Activated CD4-positive, alpha-beta T cell treated with anti-CD3 and anti-CD28 coated beads, Interleukin-2, amount 10 ng/mL, durations not matched to agents 24 days and 14 days (primary cell): ENCODE measurements around the gene EVC. TPM values are rescaled to one million over a fixed set of nuclear protein-coding genes. Genes with fewer than 3 reads are reported as not detected.
A peak's percentile ranks its signal among the peaks of the same experiment; 100 is the strongest.

Source experiments
- DNase-seq: peaks from one replicate; pipeline ENCODE4 v3.0.0; 2022
- H3K27ac Mint-ChIP-seq: one replicate; pipeline ENCODE4 v1.8.0; 2022; ENCODE audit warnings: mild to moderate bottlenecking, mixed read lengths
- H3K27me3 Mint-ChIP-seq: one replicate; pipeline ENCODE4 v1.8.0; 2022; ENCODE audit warnings: mixed read lengths
- H3K36me3 Mint-ChIP-seq: one replicate; pipeline ENCODE4 v1.8.0; 2022; ENCODE audit warnings: low read depth, mild to moderate bottlenecking, mixed read lengths
- H3K4me1 Mint-ChIP-seq: one replicate; pipeline ENCODE4 v1.8.0; 2021; ENCODE audit warnings: mixed read lengths
- H3K4me3 Mint-ChIP-seq: one replicate; pipeline ENCODE4 v1.8.0; 2022; ENCODE audit warnings: mild to moderate bottlenecking, moderate library complexity, mixed read lengths
- H3K9me3 Mint-ChIP-seq: one replicate; pipeline ENCODE4 v1.8.0; 2021; ENCODE audit warnings: mixed read lengths
- intact Hi-C: fragments of 100-400 bp; cut with micrococcal nuclease; formaldehyde crosslinking; loops from one replicate; pipeline ENCODE4 v1.15.1; 2023
- total RNA-seq: library from RNA; stranded (reverse); gene quantifications from 2 replicates; pipeline ENCODE4 v1.2.3, GENCODE V29; 2022

The EVC gene
- total RNA-seq, 1 donor from 2014 or later = 1.9 TPM

- no peak overlapping the region for H3K4me3 Mint-ChIP-seq
- no peaks in the 10 kb centered on the region for H3K27me3 Mint-ChIP-seq
- H3K36me3 Mint-ChIP-seq = no peaks in the 10 kb centered on the region
- no peaks in the 10 kb centered on the region for H3K9me3 Mint-ChIP-seq
- DNase-seq = no peak
- no peaks in the 10 kb centered on the region for H3K4me1 Mint-ChIP-seq
- H3K27ac Mint-ChIP-seq = no peak overlapping the region
- intact Hi-C loops = no loop called here
Observed at GRCh38 chr4:5750946-5751665, 40.1 kb downstream of the EVC start.

DNA sequence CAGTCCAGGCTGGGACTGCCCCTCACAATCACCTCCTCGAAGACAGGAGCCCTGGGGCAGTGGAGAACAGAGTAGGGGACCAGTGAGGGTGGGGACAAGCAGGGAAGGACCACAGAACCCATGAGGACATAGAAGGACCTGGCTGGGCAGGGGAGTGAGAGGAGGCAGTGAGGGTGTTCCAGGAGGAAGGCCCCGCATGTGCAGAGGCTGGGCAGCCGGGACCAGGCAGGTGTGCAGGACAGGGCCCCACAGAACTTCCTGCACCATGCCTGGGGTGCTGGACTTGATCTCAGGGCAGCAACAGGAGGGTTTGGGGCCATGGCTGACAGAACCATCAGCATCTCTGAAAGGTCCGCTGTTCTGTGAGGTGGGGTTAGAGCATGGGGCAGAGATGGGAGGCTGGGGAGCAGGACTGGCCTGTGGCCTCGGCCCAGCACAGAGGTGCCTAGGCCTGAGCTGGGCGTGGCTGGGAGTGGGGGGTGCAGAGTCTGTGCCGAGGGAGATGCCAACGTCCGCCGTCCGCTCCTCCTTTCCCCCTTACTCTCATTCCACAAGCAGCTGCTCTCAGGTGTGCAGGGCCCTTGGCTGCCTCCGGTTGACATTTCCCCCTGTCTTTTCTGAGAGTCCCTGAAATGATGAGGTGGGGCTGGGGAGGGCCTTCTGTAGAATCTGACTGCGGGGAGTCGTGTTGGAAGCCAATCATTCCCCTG lies 40.8 kb downstream of the EVC start:
- no peak for DNase-seq
- H3K27me3 Mint-ChIP-seq = no peaks in the 10 kb centered on the region
- no peaks in the 10 kb centered on the region for H3K4me1 Mint-ChIP-seq
- no peaks in the 10 kb centered on the region for H3K36me3 Mint-ChIP-seq
- no peak overlapping the region for H3K4me3 Mint-ChIP-seq
- H3K27ac Mint-ChIP-seq = no peak overlapping the region
- intact Hi-C loops = no loop called here
- H3K9me3 Mint-ChIP-seq = no peaks in the 10 kb centered on the region

- Mint-ChIP-seq H3K9me3 (no peaks in the 10 kb centered on the region), H3K27me3 (no peaks in the 10 kb centered on the region), H3K27ac (no peak overlapping the region), H3K4me3 (no peak overlapping the region), H3K4me1 (no peaks in the 10 kb centered on the region), H3K36me3 (no peaks in the 10 kb centered on the region)
- no peak for DNase-seq
- intact Hi-C loops = no loop called here
Observed at GRCh38 chr4:5752376-5753184, 41.6 kb downstream of the EVC start.

DNA sequence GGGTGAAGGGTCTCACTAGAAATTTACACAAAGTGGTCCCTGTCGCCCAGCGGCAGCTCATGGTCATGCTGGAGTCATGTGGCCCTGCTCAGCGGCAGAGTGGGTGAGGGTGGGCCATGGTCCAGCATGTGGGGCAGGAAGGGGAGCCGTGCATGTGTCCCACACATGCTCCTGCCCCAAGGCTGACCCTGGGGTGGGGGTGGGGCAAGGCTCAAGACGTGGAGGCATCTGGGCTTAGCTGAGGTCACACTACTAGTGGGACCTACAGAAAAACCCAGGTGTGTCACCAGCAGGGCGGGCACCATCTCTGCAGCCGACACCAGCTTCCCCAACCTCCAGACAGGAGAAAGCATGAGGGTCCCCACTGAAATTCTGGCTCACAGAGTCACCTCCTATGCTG lies 42.4 kb downstream of the EVC start:
- no peak for DNase-seq
- H3K27ac Mint-ChIP-seq = no peak overlapping the region
- H3K36me3 Mint-ChIP-seq = no peaks in the 10 kb centered on the region
- H3K4me3 Mint-ChIP-seq = no peak overlapping the region
- intact Hi-C loops = no loop called here
- no peaks in the 10 kb centered on the region for H3K27me3 Mint-ChIP-seq
- H3K4me1 Mint-ChIP-seq = no peaks in the 10 kb centered on the region
- no peaks in the 10 kb centered on the region for H3K9me3 Mint-ChIP-seq

DNA sequence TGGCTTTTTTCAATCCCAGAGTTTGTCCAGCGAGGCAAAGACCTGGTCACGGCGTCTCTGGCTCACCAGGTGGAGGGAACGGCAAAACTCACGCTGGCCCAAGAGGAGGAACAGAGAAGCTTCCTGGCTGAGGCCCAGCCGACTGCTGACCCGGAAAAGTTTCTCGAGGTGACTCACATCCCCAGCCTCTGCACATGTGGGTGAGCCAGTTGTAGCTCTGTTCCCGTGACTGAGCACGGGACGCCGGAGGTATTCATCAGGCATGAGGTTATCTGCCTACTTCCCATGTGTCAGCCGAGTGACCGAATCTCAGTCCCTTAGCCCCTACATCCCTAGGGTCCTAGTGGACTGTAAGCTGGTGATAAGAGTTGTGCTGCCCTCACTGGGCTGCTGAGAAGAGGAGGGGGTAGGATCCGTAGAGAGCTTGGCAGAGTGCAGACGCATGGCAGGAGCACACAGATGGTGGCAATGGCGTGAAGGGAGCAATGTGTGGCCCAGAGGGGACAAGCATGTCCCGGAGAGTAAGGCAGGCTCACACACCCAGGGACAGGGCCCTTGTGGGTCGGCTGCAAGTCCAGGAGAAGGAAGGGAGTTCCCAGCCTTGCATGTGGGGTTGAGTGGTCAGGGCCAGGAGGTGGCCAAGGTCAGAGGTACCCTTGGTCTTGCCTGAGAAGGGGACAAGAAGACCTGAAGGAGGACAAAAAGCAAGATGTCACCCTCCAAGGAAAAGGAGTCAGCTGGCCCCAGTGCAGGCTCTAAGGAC lies 42.9 kb downstream of the EVC start:
- intact Hi-C loops = no loop called here
- H3K4me1 Mint-ChIP-seq = peaks cover 4% of the 10 kb centered on the region
- no peaks in the 10 kb centered on the region for H3K9me3 Mint-ChIP-seq
- no peak overlapping the region for H3K27ac Mint-ChIP-seq
- H3K27me3 Mint-ChIP-seq = no peaks in the 10 kb centered on the region
- no peaks in the 10 kb centered on the region for H3K36me3 Mint-ChIP-seq
- no peak overlapping the region for H3K4me3 Mint-ChIP-seq
- no peak for DNase-seq

DNA sequence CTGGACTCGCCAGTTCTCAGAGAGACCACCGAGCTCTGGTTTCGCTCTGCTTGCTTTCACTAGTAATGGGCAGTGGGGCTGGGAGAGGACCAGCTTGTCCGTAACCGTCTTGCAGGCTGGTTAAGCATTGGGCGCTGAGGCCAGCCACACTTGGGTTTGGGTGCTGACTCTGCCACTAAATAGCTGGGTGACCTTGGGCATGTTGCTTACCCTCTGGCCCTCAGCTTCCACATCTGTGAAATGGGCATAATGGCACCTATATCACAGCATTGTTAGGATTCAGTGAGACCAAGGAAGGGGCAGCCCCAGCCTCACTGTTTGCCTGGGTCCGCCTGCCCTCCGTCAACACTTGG lies 43.5 kb downstream of the EVC start:
- Mint-ChIP-seq H3K27me3 (no peaks in the 10 kb centered on the region), H3K36me3 (no peaks in the 10 kb centered on the region), H3K4me3 (no peak overlapping the region), H3K9me3 (no peaks in the 10 kb centered on the region), H3K27ac (no peak overlapping the region), H3K4me1 (peaks cover 5% of the 10 kb centered on the region)
- no peak for DNase-seq
- intact Hi-C loops = no loop called here

GRCh38 chr4:5755161-5755560 lies 44.2 kb downstream of the EVC start:
- DNase-seq = no peak
- Mint-ChIP-seq H3K4me1 (peaks cover 5% of the 10 kb centered on the region), H3K27me3 (no peaks in the 10 kb centered on the region), H3K27ac (no peak overlapping the region), H3K4me3 (no peak overlapping the region), H3K36me3 (no peaks in the 10 kb centered on the region), H3K9me3 (no peaks in the 10 kb centered on the region)
- intact Hi-C loops = no loop called here

DNA sequence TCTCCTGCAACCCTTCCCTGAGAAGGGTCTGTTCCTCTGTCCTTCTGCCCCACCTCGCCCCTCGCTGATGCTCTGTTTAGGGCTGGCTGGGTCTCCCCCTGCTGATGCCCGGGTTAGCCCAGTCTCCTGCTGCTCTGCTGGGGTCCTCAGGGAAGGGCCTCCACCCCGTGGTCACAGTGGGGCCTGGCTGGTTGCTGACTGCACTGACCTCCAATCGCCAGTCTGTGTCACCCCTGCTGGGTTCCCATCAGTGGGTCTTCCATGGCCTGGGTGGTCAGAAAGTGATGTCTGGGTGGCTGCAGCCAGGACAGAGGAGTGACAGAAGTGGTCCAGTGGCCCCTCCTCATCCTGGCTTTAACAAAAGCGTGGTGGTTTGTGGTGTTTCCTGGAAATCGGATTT lies 44.7 kb downstream of the EVC start:
- Mint-ChIP-seq H3K36me3 (no peaks in the 10 kb centered on the region), H3K4me1 (peaks cover 5% of the 10 kb centered on the region), H3K4me3 (no peak overlapping the region), H3K27me3 (no peaks in the 10 kb centered on the region), H3K27ac (no peak overlapping the region), H3K9me3 (no peaks in the 10 kb centered on the region)
- intact Hi-C loops = no loop called here
- DNase-seq = no peak

GRCh38 chr4:5756271-5756670 lies 45.3 kb downstream of the EVC start:
- H3K4me3 Mint-ChIP-seq = no peak overlapping the region
- peaks cover 5% of the 10 kb centered on the region for H3K4me1 Mint-ChIP-seq
- H3K27me3 Mint-ChIP-seq = no peaks in the 10 kb centered on the region
- no peak for DNase-seq
- H3K9me3 Mint-ChIP-seq = no peaks in the 10 kb centered on the region
- no peaks in the 10 kb centered on the region for H3K36me3 Mint-ChIP-seq
- no peak overlapping the region for H3K27ac Mint-ChIP-seq
- intact Hi-C loops = no loop called here

DNA sequence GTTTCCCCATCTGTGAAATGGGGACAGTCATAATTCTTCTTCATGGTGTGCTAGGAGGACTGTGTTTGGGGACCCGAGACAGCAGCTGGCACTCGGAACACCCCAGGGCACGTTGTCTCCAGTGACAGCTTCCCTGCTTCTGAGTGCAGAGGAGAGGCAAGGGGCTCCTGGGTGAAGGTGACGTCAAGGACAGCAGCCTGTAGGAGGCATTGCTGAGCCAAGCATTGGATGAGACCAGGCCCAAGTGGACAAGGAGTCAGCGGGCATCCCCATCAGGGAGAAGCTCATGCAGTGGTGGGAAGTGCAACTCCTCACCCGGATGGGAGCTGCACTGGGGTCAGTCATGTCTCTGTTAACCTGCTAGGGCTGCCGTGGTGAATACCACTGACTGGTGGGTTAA lies 46.1 kb downstream of the EVC start:
- no peaks in the 10 kb centered on the region for H3K27me3 Mint-ChIP-seq
- intact Hi-C loops = no loop called here

GRCh38 chr4:5757536-5757935 lies 46.5 kb downstream of the EVC start:
- Mint-ChIP-seq H3K36me3 (no peaks in the 10 kb centered on the region), H3K4me1 (peaks cover 5% of the 10 kb centered on the region), H3K27ac (no peak overlapping the region), H3K4me3 (no peak overlapping the region), H3K27me3 (no peaks in the 10 kb centered on the region), H3K9me3 (no peaks in the 10 kb centered on the region)
- intact Hi-C loops = no loop called here
- DNase-seq = no peak

More for the DNA sequence above, 46.1 kb downstream of the EVC start:
- peaks cover 5% of the 10 kb centered on the region for H3K4me1 Mint-ChIP-seq
- no peaks in the 10 kb centered on the region for H3K9me3 Mint-ChIP-seq
- no peak overlapping the region for H3K4me3 Mint-ChIP-seq
- no peak overlapping the region for H3K27ac Mint-ChIP-seq
- H3K36me3 Mint-ChIP-seq = no peaks in the 10 kb centered on the region
- DNase-seq = no peak

DNA sequence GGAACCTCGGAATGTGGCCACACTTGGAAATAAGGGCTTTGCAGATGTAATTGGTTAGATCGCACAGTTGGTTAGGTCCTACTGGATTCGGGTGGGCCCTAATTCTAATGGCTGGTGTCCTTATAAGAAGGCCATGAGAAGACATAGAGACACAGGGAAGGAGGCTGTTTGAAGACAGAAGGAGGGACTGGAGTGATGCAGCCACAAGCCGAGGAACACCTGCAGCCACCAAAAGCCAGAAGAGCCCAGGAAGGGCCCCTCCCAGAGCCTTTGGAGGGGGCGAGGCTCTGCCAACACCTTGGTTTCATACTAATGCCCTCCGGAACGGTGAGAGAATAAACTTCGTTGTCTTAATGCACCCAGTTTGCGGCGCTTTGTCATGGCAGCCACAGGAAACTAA lies 47.0 kb downstream of the EVC start:
- no peaks in the 10 kb centered on the region for H3K9me3 Mint-ChIP-seq
- H3K36me3 Mint-ChIP-seq = no peaks in the 10 kb centered on the region
- peak overlapping the region; percentile 11 for H3K27ac Mint-ChIP-seq
- peaks cover 5% of the 10 kb centered on the region for H3K4me1 Mint-ChIP-seq
- intact Hi-C loops = loop anchor here (2.0 kb wide), 1 partner anchor 45 kb away; no protein-coding TSS in a partner anchor
- no peak overlapping the region for H3K4me3 Mint-ChIP-seq
- DNase-seq = no peak
- H3K27me3 Mint-ChIP-seq = no peaks in the 10 kb centered on the region

DNA sequence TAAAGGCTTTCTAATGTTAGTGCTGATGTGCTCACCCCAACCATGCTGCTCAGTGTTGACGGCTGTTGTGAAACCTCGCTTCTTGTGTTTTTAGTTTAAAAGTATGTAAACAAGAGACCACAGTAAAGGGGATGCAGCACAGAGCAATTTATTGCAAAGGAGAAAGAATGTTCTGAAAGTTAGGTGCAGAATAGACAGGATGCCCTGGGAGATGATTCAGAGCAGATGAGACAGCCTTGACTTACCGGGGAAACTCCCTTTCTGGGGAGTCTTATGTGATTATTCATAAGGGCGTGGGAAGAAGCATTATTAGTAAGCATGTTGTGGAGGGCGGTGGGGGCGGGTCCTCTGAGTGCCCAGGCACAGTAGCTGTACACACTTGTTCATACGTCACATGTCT lies 47.7 kb downstream of the EVC start:
- intact Hi-C loops = loop anchor here (2.0 kb wide), 1 partner anchor 46 kb away; no protein-coding TSS in a partner anchor
- H3K27me3 Mint-ChIP-seq = no peaks in the 10 kb centered on the region

More for the DNA sequence above, 47.7 kb downstream of the EVC start:
- H3K4me3 Mint-ChIP-seq = peak overlapping the region; percentile 7
- DNase-seq = peak; percentile 67
- H3K36me3 Mint-ChIP-seq = no peaks in the 10 kb centered on the region
- H3K9me3 Mint-ChIP-seq = no peaks in the 10 kb centered on the region
- peaks cover 5% of the 10 kb centered on the region for H3K4me1 Mint-ChIP-seq
- peak overlapping the region; percentile 54 for H3K27ac Mint-ChIP-seq
